Ishikawa (cell line): ENCODE measurements around the gene SLC16A3.
A peak's percentile ranks its signal among the peaks of the same experiment; 100 is the strongest.

ENCODE experiments used
- CEBPB ChIP-seq: IDR thresholded peaks from 2 replicates; pipeline ENCODE4 v1.6.1; 2012
- CREB1 ChIP-seq: IDR thresholded peaks from 2 replicates; pipeline ENCODE4 v1.6.1; 2012; ENCODE audit warnings: low read depth
- EGR1 ChIP-seq: IDR thresholded peaks from 2 replicates; pipeline ENCODE4 v1.6.1; 2012
- EP300 ChIP-seq: IDR thresholded peaks from 2 replicates; pipeline ENCODE4 v1.6.1; 2012; ENCODE audit warnings: borderline replicate concordance
- FOXM1 ChIP-seq: IDR thresholded peaks from 2 replicates; pipeline ENCODE4 v1.6.1; 2012; ENCODE audit warnings: low read depth, borderline replicate concordance
- MAX ChIP-seq: IDR thresholded peaks from 2 replicates; pipeline ENCODE4 v1.6.1; 2012
- NFIC ChIP-seq: IDR thresholded peaks from 2 replicates; pipeline ENCODE4 v1.6.1; 2012
- RAD21 ChIP-seq: IDR thresholded peaks from 2 replicates; pipeline ENCODE4 v1.6.1; 2012; ENCODE audit warnings: low read depth
- REST ChIP-seq: IDR thresholded peaks from 2 replicates; pipeline ENCODE4 v1.6.1; 2012; ENCODE audit warnings: low read depth, mild to moderate bottlenecking
- TAF1 ChIP-seq: IDR thresholded peaks from 2 replicates; pipeline ENCODE4 v1.6.1; 2012; ENCODE audit warnings: low read depth, mild to moderate bottlenecking
- TCF12 ChIP-seq: IDR thresholded peaks from 2 replicates; pipeline ENCODE4 v1.6.1; 2012; ENCODE audit warnings: low read depth
- TEAD4 ChIP-seq: IDR thresholded peaks from 2 replicates; pipeline ENCODE4 v1.6.1; 2012
- USF1 ChIP-seq: IDR thresholded peaks from 2 replicates; pipeline ENCODE4 v1.6.1; 2012
- YY1 ChIP-seq: IDR thresholded peaks from 2 replicates; pipeline ENCODE4 v1.6.1; 2012; ENCODE audit warnings: low read depth
- ZBTB7A ChIP-seq: IDR thresholded peaks from 2 replicates; pipeline ENCODE4 v1.6.1; 2012; ENCODE audit warnings: low read depth

Gene SLC16A3

GRCh38 chr17:82237083-82237745 is 8.4 kb downstream of the SLC16A3 start:
- TF ChIP-seq TEAD4 (no peak), YY1 (no peak), CREB1 (no peak)

GRCh38 chr17:82237746-82238471 is 9.1 kb downstream of the SLC16A3 start:
- no peak for TF ChIP-seq CREB1
- 0 out of 2 replicates have a peak, but pooled peaks have one; percentile 29 for TF ChIP-seq ZBTB7A

- TF ChIP-seq MAX (no peak), EGR1 (peak; percentile 54; the same call in 1 of the 2 replicates)
Observed at GRCh38 chr17:82238472-82239201, 9.8 kb downstream of the SLC16A3 start.

GRCh38 chr17:82239401-82239925 is 10.6 kb downstream of the SLC16A3 start:
- TF ChIP-seq TCF12 (no peak), TAF1 (no peak), EP300 (no peak), ZBTB7A (no peak), MAX (no peak), CREB1 (no peak), RAD21 (no peak), NFIC (no peak), YY1 (no peak), EGR1 (no peak), CEBPB (no peak), FOXM1 (no peak), USF1 (no peak), TEAD4 (no peak), REST (no peak)

GRCh38 chr17:82239926-82240505 is 11.2 kb downstream of the SLC16A3 start:
- TF ChIP-seq USF1 = no peak
- no peak for TF ChIP-seq ZBTB7A
- no peak for TF ChIP-seq RAD21
- TF ChIP-seq EGR1 = no peak

- TF ChIP-seq TEAD4 = no peak
- TF ChIP-seq EGR1 = no peak
- no peak for TF ChIP-seq REST
- TF ChIP-seq MAX = no peak
- TF ChIP-seq CEBPB = no peak
- no peak for TF ChIP-seq ZBTB7A
- TF ChIP-seq NFIC = no peak
- TF ChIP-seq TCF12 = no peak
- no peak for TF ChIP-seq FOXM1
- TF ChIP-seq EP300 = no peak
Observed at GRCh38 chr17:82240506-82241182, 11.8 kb downstream of the SLC16A3 start.
